A549 (cell line): ENCODE measurements around the gene HBS1L. TPM values are rescaled to one million over a fixed set of nuclear protein-coding genes. Genes with fewer than 3 reads are reported as not detected.

Experiments used
- ATAC-seq, 2 experiments: fragments of 200-7000 bp in 1 of 2; fragments of >200 bp in 1 of 2; cut with Nextera tagmentation in 1 of 2; cut with Tn5 transposase in 1 of 2; 3 replicates each; pipeline versions ENCODE4 v1.8.0 to v1.9.1; 2018 to 2020; ENCODE audit warnings: mild to moderate bottlenecking in 1 of 2, moderate library complexity in 1 of 2
- CTCF ChIA-PET: fragments of 300-600 bp; sonication (Branson Sonifier 250); formaldehyde crosslinking; extraction: SDS; loops from one replicate; lab custom pipeline; 2021; ENCODE audit warnings: antibody characterized with exemption, inconsistent platforms; lab: Yijun Ruan, JAX
- POLR2A ChIA-PET: fragments of 350-600 bp; formaldehyde crosslinking; extraction: SDS; loops from one replicate; lab custom pipeline; 2021; ENCODE audit warnings: antibody characterized with exemption, inconsistent platforms; lab: Yijun Ruan, JAX
- DNase-seq, 2 experiments: peaks; one replicate each; pipeline versions ENCODE4 v3.0.0 to v3.0.0-alpha.2; 2011 to 2016; ENCODE audit warnings: low read depth in 1 of 2, low spot score in 1 of 2
- FAIRE-seq: peaks from 2 replicates; lab custom pipeline; 2011; peaks lifted over from hg19 to GRCh38; lab: Jason Lieb, UNC
- H3K27ac ChIP-seq, 2 experiments: fragments of >200 bp; sonication (Bioruptor Twin); formaldehyde crosslinking; 3 replicates each; pipeline ENCODE4 v1.5.1; 2016 to 2017
- H3K4me1 ChIP-seq: fragments of >200 bp; sonication (Bioruptor Twin); formaldehyde crosslinking; 3 replicates; pipeline ENCODE4 v1.6.1; 2016
- H3K4me2 ChIP-seq: fragments of >200 bp; sonication (Bioruptor Twin); formaldehyde crosslinking; 3 replicates; pipeline ENCODE4 v1.6.1; 2016
- H3K4me3 ChIP-seq: fragments of >200 bp; sonication (Bioruptor Twin); formaldehyde crosslinking; 3 replicates; pipeline ENCODE4 v1.5.1; 2016
- H3K9me3 ChIP-seq: fragments of >200 bp; sonication (Bioruptor Twin); formaldehyde crosslinking; 3 replicates; pipeline ENCODE4 v1.6.1; 2016
- BHLHE40 ChIP-seq: IDR thresholded peaks from 2 replicates; pipeline ENCODE4 v1.6.1; 2012; ENCODE audit warnings: low read depth, low read length, inconsistent platforms
- CBX2 ChIP-seq: fragments of 200-600 bp; sonication (generic); IDR thresholded peaks from 2 replicates; pipeline ENCODE4 v1.6.1; 2016; ENCODE audit warnings: low read depth, mild to moderate bottlenecking, borderline replicate concordance
- CBX8 ChIP-seq: fragments of 200-600 bp; sonication (generic); IDR thresholded peaks from 2 replicates; pipeline ENCODE4 v1.6.1; 2016
- ELK1 ChIP-seq: fragments of 150-350 bp; IDR thresholded peaks from 2 replicates; pipeline ENCODE4 v1.6.1; 2014; ENCODE audit warnings: low read depth, mild to moderate bottlenecking, low read length
- EP300 ChIP-seq, 2 experiments: fragments of >200 bp; sonication (Bioruptor Twin); formaldehyde crosslinking; IDR thresholded peaks; 2 replicates in 1 of 2; 3 replicates in 1 of 2; pipeline ENCODE4 v1.6.1; 2016 to 2017
- ESRRA ChIP-seq: fragments of 150-350 bp; IDR thresholded peaks from 2 replicates; pipeline ENCODE4 v1.6.1; 2014; ENCODE audit warnings: mild to moderate bottlenecking, low read length, borderline replicate concordance
- FOSB ChIP-seq: fragments of 250-450 bp; sonication (Bioruptor Pico); IDR thresholded peaks from 2 replicates; pipeline ENCODE4 v1.5.0; 2020; ENCODE audit warnings: mild to moderate bottlenecking, moderate library complexity
- FOSL2 ChIP-seq, 2 experiments: fragments of 450-650 bp in 1 of 2; fragments of >200 bp in 1 of 2; sonication (Bioruptor Twin) in 1 of 2; formaldehyde crosslinking; IDR thresholded peaks; 2 replicates each; pipeline versions ENCODE4 v1.5.0 to v1.6.1; 2016 to 2020; ENCODE audit warnings: mild to moderate bottlenecking in 1 of 2, moderate library complexity in 1 of 2
- FOXS1 ChIP-seq: fragments of 250-450 bp; sonication (Bioruptor Pico); IDR thresholded peaks from 2 replicates; pipeline ENCODE4 v1.5.0; 2020; ENCODE audit warnings: mild to moderate bottlenecking, moderate library complexity
- HDAC2 ChIP-seq: fragments of 200-600 bp; sonication (generic); IDR thresholded peaks from 2 replicates; pipeline ENCODE4 v1.6.1; 2016
- HES2 ChIP-seq: fragments of >200 bp; sonication (Bioruptor Twin); formaldehyde crosslinking; IDR thresholded peaks from 2 replicates; pipeline ENCODE4 v1.6.1; 2016
- HEYL ChIP-seq: fragments of 250-450 bp; sonication (Bioruptor Pico); IDR thresholded peaks from 2 replicates; pipeline ENCODE4 v1.8.0; 2021; ENCODE audit warnings: mild to moderate bottlenecking, moderate library complexity
- HMGXB4 ChIP-seq: fragments of 250-450 bp; sonication (Bioruptor Pico); IDR thresholded peaks from 2 replicates; pipeline ENCODE4 v1.5.0; 2021; ENCODE audit warnings: mild to moderate bottlenecking, moderate library complexity, borderline replicate concordance
- HOXA7 ChIP-seq: fragments of 250-450 bp; sonication (Bioruptor Pico); IDR thresholded peaks from 2 replicates; pipeline ENCODE4 v1.5.0; 2020; ENCODE audit warnings: mild to moderate bottlenecking, moderate library complexity
- JUN ChIP-seq, 2 experiments: fragments of >200 bp; sonication (Bioruptor Twin); formaldehyde crosslinking; IDR thresholded peaks; 2 replicates in 1 of 2; 3 replicates in 1 of 2; pipeline ENCODE4 v1.6.1; 2016 to 2017
- KDM1A ChIP-seq: fragments of 200-600 bp; sonication (generic); IDR thresholded peaks from 2 replicates; pipeline ENCODE4 v1.6.1; 2016; ENCODE audit warnings: low read depth, mild to moderate bottlenecking
- KDM5A ChIP-seq: fragments of 200-600 bp; sonication (generic); IDR thresholded peaks from 2 replicates; pipeline ENCODE4 v1.6.1; 2016; ENCODE audit warnings: antibody characterized with exemption, mild to moderate bottlenecking
- MAFK ChIP-seq: fragments of 450-650 bp; IDR thresholded peaks from 2 replicates; pipeline ENCODE4 v1.6.1; 2014; ENCODE audit not compliant: partially characterized antibody
- MAX ChIP-seq: IDR thresholded peaks from 2 replicates; pipeline ENCODE4 v1.6.1; 2012
- NFE2L2 ChIP-seq: fragments of 150-350 bp; conservative IDR thresholded peaks from 2 replicates; pipeline ENCODE4 v1.6.1; 2014; ENCODE audit warnings: low read length
- PBX3 ChIP-seq: IDR thresholded peaks from 2 replicates; pipeline ENCODE4 v1.6.1; 2012
- PHF8 ChIP-seq: fragments of 200-600 bp; sonication (generic); IDR thresholded peaks from 2 replicates; pipeline ENCODE4 v1.6.1; 2016; ENCODE audit warnings: low read depth, mild to moderate bottlenecking, antibody characterized with exemption, moderate library complexity, borderline replicate concordance
- RFX5 ChIP-seq: fragments of 450-650 bp; IDR thresholded peaks from 2 replicates; pipeline ENCODE4 v1.7.1; 2014; ENCODE audit warnings: antibody characterized with exemption, mild to moderate bottlenecking, moderate library complexity
- RNF2 ChIP-seq: fragments of 200-600 bp; sonication (generic); IDR thresholded peaks from 2 replicates; pipeline ENCODE4 v1.6.1; 2016; ENCODE audit warnings: low read depth, mild to moderate bottlenecking, antibody characterized with exemption, moderate library complexity, borderline replicate concordance
- USF2 ChIP-seq: fragments of 450-650 bp; IDR thresholded peaks from 2 replicates; pipeline ENCODE4 v1.6.1; 2014; ENCODE audit warnings: antibody characterized with exemption
- WGBS: methylation state at CpG from one replicate; pipeline ENCODE4 v1.1.6; 2017; ENCODE audit errors: missing lambda C conversion rate; 5-methylcytosine and 5-hydroxymethylcytosine counted together
- polyA plus RNA-seq, 4 experiments: library from polyadenylated mRNA; depleted of rRNA in 3 of 4; stranded (reverse); fragments of >200 nt; fragmentation: RNase III in 1 of 4; extraction: RNeasy Plus Mini Kit Qiagen cat#74134 plus additional on column Dnase treatment in 1 of 4; gene quantifications; 2 replicates in 3 of 4; 3 replicates in 1 of 4; pipeline ENCODE4 v1.2.3, GENCODE V29; 2011 to 2017

The HBS1L gene
- polyA plus RNA-seq, 2 of the 4 experiments (the other 2 are of a cell fraction), result 41.5 to 61.7 TPM

- POLR2A ChIA-PET, result no interaction called here
- 86% methylated on average over 5 of the region's 5 CpGs for WGBS
These were observed 133.3 kb downstream of the HBS1L start for GRCh38 chr6:134921276-134921675.

GRCh38 chr6:134920422-134920821 is 134.2 kb downstream of the HBS1L start:
- Histone ChIP-seq H3K9me3 (no peaks in the 10 kb centered on the region), H3K27ac (no peak overlapping the region), H3K4me1 (0 out of 3 replicates have a peak, but pooled peaks cover 5% of the 10 kb centered on the region), H3K4me2 (no peak overlapping the region), H3K4me3 (no peak overlapping the region)
- ChIA-PET POLR2A (no interaction called here), CTCF (interaction anchor here (0.6 to 2.1 kb wide), 4 partner anchors 20 to 797 kb away, joined by 3 to 6 read pairs (median 5); no protein-coding TSS in a partner anchor)
- ATAC-seq, result no peak
- TF ChIP-seq NFE2L2 (no peak), JUN (IDR thresholded peaks at IDR 0.05) (no peak), MAX (no peak), RNF2 (no peak), KDM5A (no peak), FOSL2 (IDR thresholded peaks at IDR 0.05) (no peak), FOSL2 (CRISPR knock-in tag; IDR thresholded peaks at IDR 0.05) (no peak), KDM1A (no peak), FOSB (CRISPR knock-in tag) (no peak), HOXA7 (CRISPR knock-in tag) (no peak), PBX3 (no peak), ESRRA (no peak)
- TF ChIP-seq, all 56 proteins: peak for 0
- no peak for DNase-seq
- WGBS, result 37% methylated on average over 2 of the region's 2 CpGs
- no peak for FAIRE-seq

More at GRCh38 chr6:134921276-134921675, 133.3 kb downstream of the HBS1L start:
- no peak for ATAC-seq
- no peak for DNase-seq
- Histone ChIP-seq H3K4me2 (no peak overlapping the region), H3K4me1 (0 out of 3 replicates have a peak, but pooled peaks cover 5% of the 10 kb centered on the region), H3K4me3 (no peak overlapping the region), H3K9me3 (no peaks in the 10 kb centered on the region), H3K27ac (no peak overlapping the region)
- no peak for FAIRE-seq
- TF ChIP-seq RFX5 (no peak), CBX8 (no peak), FOSL2 (IDR thresholded peaks at IDR 0.05) (no peak), FOSL2 (CRISPR knock-in tag; IDR thresholded peaks at IDR 0.05) (no peak), HMGXB4 (CRISPR knock-in tag) (no peak), CBX2 (no peak), ELK1 (no peak), NFE2L2 (no peak), HDAC2 (no peak), PHF8 (no peak)
- CTCF ChIA-PET, result interaction anchor here (1.5 to 2.1 kb wide), 3 partner anchors 19 to 798 kb away, joined by 4 to 6 read pairs (median 6); no protein-coding TSS in a partner anchor

GRCh38 chr6:134918418-134918961 is 136.1 kb downstream of the HBS1L start:
- no peak for FAIRE-seq
- no peak for TF ChIP-seq HEYL (CRISPR knock-in tag)
- no peak for TF ChIP-seq FOXS1 (CRISPR knock-in tag)
- no peak for TF ChIP-seq BHLHE40
- TF ChIP-seq USF2, result no peak
- TF ChIP-seq RFX5, result no peak
- TF ChIP-seq HES2, result no peak
- TF ChIP-seq MAFK, result no peak
- no peak for TF ChIP-seq EP300 (IDR thresholded peaks at IDR 0.05)
- TF ChIP-seq HOXA7 (CRISPR knock-in tag), result no peak
- 90% methylated on average over 17 of the region's 17 CpGs for WGBS
- Histone ChIP-seq H3K9me3 (no peaks in the 10 kb centered on the region), H3K4me3 (no peak overlapping the region), H3K4me1 (0 out of 3 replicates have a peak, but pooled peaks cover 5% of the 10 kb centered on the region), H3K27ac (no peak overlapping the region), H3K4me2 (no peak overlapping the region)
- ChIA-PET POLR2A (no interaction called here), CTCF (interaction anchor here (1.1 to 2.6 kb wide), 5 partner anchors 9 to 807 kb away, joined by 3 to 8 read pairs (median 4); no protein-coding TSS in a partner anchor)
- no peak for DNase-seq
- peak in 1 of 2 experiments; percentile 51; a peak in 2 of 6 replicates for ATAC-seq
